GM21619 (cell line): ENCODE measurements around the gene DIP2C.
"Not testable (repeated sequence)": the region's sequence is repeated elsewhere in the genome, so short reads cannot be mapped to it uniquely, and the experiment has no call there.

Experiments used
- ATAC-seq: cut with Tn5 transposase; IDR thresholded peaks from one replicate; pipeline ENCODE4 v1.9.1; 2021; ENCODE audit not compliant: unreplicated experiment

Gene DIP2C

DNA sequence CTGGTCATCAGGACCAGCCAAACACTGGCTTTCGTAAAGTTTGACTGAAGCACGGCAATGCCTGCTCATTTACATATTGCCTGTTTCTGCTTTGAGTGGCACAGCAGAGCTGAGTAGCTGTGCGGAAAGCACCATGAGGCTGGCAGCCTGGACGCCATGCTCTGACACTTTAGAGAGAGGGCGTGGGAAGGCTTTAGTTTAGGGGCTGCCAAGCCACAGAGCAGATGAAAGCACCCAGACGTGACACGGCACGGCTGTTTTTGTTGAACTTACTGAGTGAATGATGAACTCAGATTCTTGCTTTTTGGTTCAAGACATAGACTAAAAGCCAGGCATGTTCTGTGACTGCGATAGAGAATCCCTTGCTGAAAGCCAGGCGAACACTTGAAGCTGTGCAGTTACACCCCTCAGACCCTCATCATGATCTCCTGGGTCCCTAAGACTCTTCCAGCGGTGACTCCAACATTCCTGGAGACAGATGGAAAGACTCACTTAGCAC, 372.1 kb downstream of the DIP2C start:
- ATAC-seq: peak; percentile 98

DNA sequence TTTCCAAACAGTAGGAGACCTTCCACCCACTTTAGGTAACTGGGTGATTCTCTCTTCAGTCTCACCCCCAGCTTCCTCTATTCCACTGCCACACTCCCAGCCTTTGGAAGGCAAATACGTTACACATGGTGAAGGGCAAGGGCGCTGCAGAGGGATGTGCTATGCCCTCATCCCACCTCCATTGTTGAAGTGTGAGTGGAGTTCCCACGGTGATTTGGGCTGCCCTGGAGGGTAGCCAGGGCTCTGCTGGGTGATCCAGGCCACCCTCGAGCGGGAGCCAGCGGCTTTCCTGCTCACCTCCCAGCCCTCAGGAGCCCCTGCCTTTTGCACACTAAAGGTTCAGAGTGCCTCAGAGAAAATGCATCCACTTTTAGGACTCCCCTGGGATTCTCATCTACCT, 373.1 kb downstream of the DIP2C start:
- no peak for ATAC-seq

DNA sequence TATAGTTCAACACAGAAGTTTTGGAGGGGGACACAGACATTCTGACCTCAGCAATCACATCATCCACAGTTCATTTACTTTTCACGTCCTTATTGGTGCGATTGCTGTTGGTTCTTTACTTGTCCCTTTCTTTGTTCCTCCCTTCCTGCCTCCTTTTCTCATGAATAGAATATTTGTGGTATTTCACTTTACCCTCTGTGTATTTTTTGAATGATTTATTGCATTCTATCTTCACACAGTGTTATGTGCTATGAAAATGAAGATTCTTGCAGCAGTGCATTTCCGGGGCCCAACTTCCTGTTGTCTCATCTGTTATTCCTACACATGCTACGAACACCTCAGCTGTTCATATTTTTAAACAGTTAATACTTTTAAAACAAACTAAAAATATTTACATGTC, 374.6 kb downstream of the DIP2C start:
- no peak for ATAC-seq

DNA sequence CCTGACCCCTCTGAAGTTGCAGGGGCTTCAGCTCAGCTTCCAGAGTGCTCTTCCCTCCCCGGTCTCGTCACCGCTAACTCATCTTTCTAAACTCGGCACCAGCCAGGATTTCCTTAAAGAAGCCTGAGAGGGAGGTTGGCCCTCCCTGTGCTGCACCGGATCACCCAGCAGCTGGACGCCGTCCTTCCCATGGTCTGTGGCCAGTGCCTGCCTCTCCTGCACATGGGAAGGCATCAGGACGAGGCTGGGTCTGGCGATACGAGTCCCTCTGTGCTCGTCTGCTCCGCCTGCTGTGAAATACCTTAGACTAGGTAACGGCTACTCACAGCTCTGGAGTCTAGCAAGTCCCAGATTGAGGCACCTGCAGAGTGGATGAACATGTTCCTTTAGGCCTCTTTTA, 375.1 kb downstream of the DIP2C start:
- no peak for ATAC-seq

DNA sequence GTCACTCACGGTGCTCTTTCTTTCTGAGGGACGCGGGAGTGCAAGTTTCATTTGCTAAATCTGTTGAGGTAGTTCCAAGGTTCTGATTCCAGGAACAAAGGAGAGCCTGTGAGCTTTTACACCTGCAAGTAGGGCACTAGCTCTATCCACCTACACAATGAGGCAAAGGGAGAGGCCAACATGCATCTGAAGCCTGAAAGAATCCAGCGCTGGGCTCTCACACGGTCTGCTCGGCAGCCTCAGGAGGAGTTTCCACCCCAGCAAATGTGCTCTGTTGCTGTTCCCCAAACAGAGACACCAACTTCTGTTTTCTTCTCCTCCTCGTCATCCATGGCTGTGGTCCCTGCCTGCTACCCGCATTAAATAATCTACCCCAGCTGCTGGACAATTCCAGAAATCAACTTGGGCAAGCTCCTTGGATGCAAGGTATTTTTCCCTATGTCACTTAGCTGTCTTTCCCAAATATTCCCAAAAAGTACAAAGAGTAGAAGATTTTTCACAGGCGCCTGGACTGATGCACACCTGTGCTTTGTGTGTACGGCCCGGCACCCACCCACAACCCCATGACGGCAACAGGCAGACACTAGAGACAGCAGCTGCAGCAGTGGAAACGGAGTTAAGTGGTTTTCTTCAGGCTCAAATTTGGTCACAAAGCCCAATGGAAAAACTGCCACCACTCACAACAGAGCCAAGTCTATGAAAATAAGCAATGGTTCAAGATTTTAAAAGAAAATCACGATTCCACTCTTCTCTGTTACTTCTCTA, 377.4 kb downstream of the DIP2C start:
- no peak for ATAC-seq

DNA sequence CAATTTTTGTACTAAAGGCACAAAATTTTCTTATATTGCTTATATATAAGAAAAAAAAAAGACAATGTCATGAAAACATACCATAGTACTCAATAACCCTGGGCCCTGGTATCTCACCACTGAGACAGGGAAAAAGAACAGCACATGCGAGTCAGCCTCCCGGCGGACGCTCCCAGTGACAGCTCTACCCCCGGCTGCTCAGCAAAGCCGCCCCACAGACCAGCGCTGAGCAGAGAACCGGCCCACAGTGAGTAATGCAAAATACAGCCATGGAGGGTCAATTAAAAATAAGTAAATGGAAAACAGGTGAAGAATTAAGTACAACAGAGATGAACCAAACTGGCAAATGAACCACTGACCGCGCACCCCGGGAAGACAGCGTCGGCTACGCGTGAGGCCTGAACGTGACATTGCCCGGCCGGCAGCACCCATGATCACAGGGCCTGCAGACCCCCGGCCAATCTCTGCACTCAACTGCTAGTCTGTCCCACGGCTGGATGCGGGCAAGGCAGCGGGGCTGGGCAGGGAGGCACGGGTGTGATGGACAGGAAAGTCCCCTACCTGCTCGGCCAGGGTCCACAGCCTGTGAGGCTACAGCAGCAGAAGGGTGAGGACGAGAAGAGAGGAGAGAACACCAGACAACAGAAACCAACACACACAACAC, 378.4 kb downstream of the DIP2C start:
- ATAC-seq: no peak

DNA sequence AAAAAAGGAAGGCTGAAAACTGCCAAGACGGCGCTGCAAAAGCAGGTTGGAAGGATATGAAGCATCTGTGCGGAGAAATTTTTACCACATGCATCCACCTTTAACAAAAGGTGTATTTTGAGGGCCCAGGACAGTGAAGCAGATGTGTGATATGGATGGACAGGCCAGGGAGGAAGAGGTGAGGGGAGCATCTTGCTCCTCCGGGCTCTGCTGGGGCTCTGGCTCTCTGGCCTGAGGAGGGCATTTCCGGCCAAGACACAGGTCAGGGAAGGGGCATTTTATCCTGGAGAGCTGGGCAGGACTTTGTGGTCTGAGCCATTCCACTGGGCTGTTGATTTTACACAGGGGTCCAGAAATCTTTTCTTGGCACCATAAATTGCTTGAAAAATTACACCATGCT, 379.1 kb downstream of the DIP2C start:
- no peak for ATAC-seq

DNA sequence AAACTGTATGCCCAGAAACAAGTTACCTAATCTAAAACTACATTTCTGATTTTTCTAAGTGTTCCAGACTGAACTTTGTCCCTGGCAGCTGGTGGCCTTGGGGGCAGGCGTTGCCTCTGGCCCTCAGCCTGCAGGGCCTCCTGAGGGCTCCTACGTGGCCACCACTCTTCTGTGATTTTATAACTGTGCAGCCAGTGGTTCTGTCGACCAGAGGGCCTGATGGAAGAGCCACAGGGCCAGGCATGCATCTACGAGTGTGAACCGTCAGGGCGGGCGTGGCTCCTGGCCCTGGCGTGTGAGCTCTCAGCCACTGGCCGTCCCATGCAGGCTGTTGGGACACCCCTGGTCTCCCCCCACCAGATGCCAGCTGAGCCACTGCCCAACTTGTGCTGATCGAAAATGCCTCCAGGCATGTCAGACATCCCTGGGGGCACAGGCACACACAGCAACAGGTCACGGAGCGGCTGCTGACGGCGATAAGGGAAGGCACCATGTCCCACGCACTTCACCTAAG, 380.8 kb downstream of the DIP2C start:
- no peak for ATAC-seq

DNA sequence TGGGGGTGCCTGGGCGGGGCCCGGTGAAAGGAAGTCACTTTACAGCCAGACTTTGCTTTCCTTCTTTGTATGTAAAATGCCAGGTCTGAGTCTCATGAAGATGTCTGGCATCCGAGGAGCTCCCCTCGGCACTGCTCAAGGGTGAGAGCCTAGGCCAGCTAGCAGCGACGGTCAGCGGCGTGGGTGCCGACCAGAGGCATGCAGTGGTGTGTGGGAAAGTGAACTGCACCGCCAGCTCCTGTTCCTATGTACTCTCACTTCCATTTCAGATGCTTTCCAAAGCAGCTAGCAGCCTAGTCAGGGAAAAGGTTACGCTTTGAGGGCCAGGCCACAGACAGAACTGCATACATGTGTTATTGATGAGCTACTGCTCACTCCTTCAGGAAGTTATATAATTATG, 381.4 kb downstream of the DIP2C start:
- no peak for ATAC-seq

DNA sequence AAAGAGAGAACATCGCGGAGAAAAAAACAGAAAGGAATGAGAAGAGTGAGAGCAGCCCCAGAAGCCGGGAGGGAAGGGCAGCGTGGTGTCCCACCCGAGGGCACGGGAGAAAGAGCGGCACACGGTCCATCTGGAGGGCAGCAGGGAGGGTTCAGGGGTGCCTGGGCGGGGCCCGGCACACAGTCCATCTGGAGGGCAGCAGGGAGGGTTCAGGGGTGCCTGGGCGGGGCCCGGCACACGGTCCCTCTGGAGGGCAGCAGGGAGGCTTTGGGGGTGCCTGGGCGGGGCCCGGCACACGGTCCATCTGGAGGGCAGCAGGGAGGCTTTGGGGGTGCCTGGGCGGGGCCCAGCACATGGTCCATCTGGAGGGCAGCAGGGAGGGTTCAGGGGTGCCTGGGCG, 381.8 kb downstream of the DIP2C start:
- no peak for ATAC-seq

DNA sequence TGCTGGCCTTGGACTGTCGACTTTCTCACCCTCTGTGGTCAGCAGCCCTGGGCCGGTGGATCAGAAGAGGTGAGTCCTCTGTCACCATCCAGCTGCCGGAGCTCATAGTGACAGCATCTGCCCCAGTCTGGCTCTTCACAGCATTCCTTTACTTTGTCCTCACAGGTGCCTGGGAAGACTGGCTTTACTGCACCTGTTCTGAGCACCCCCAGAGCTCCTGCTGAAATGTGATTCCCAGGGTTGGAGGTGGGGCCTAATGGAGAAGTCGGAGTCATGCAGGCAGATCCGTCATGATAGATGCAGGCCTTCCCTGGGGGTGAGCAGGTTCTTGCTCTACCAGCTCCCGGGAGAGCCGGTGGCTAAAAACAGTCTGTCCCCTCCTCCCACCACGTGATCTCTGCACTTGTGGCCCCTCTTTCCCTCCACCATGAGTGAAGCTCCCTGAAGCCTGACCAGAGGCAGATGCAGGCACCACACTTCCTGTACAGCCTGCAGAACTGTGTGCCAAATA, 382.7 kb downstream of the DIP2C start:
- no peak for ATAC-seq

DNA sequence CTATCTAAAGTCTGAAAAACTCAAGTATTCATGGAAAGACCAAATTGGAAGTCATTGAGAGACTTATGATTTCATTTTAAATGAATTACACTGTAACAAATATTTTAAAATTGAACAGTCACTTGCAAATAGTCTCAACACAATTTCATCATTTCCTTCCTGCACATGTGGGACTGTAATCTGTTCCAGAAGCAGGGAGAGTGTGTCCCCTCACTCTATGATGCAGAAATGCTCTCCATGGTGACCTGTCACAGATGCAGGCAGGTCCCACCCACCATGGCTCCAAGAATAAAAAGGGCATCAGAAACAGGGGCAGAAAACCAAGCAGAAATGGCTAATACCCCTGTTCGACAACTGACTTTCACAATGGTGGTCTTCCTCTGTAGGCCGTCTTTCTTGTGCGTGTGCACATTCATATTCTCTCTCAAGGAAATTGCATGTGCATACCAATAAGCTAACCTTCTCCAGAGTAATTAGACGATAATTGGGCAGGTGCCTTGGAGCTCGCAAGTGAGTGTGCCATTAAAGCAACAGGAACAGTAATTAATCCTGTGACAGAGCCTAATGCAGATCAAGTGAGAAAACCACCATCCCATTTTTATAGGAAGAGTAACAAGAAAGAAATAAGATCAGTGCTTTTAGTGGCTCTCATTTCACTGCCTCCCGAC, 383.3 kb downstream of the DIP2C start:
- ATAC-seq: no peak

DNA sequence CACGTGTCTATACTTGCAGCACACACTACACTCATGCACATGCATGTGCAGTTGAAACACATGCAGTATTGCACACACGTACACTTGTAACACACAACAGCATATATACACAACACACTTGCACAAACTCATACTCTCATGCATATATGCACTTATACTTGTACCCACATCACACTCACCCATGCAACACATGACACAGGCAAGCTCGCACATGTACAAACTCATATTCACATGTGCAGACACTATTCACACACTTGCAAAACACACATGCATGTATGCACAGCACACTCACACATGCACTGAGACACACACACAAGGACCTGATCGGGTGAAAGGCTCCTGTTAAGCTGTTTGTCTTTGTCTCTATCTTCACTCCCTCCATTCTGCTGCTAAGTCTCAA, 384.4 kb downstream of the DIP2C start:
- ATAC-seq: no peak

DNA sequence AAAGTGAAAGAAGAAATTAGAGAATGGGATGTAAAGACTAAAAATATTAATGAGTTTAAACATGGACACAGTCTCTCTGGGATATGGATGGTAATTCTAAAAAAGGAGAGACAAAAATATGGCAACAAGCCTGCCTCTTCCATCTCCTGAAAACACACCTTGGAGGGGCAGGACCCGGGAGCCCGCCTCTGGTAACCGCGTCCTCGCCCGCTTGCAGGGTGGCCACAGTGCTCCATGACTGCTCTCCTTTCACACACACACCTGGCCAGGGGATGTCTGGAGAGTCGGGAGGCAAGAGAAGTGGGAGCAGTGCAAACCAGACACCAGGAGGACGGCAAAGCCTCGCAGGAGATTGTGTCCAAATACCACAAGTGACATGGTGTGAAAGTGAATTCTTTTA, 387.9 kb downstream of the DIP2C start:
- ATAC-seq: no peak

DNA sequence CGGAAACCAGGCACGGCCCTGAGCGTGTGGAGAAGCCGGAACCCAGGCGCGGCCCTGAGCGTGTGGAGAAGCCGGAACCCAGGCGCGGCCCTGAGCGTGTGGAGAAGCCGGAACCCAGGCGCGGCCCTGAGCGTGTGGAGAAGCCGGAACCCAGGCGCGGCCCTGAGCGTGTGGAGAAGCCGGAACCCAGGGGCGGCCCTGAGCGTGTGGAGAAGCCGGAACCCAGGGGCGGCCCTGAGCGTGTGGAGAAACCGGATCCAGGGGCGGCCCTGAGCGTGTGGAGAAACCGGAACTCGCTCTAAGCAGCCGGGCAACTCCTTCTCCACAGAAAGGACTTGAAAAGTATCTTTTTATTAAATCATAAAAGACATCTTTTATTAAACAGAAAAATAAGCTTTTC, 388.9 kb downstream of the DIP2C start:
- not testable (repeated sequence) for ATAC-seq

DNA sequence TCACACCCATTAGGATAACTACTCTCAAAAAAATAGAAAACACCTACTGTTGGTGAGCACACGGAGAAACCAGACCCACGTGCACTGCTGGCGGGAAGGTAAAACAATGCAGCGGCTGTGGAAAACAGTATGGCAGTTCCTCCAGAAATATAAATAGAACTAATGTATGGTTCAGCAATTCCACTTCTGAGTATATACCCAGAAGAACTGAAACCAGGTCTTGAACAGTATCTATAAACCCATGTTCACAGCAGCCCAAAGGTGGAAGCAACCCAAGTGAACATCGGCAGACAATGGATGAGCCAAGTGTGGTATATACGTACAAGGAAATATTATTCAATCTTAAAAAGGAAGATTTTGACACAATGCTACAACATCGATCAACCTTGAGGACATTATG, 389.5 kb downstream of the DIP2C start:
- ATAC-seq: peak; percentile 78

DNA sequence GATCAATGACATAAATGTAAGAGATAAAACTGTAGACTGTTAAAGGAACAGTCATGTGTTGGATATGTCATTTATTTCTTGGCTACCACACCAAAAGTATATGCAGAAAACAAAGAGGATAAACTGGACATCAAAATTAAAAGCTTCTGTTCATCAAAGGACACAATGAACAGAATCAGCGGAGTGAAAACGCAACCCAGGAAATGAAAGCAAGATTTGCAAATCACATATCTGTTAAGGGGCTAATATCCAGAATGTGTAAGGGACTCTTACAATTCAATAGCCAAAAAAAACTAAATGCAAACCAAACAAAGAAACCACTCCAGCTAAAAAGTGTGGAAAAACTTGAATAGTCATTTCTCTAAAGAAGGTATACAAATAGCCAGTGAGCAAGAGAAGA, 390.0 kb downstream of the DIP2C start:
- peak; percentile 37 for ATAC-seq

DNA sequence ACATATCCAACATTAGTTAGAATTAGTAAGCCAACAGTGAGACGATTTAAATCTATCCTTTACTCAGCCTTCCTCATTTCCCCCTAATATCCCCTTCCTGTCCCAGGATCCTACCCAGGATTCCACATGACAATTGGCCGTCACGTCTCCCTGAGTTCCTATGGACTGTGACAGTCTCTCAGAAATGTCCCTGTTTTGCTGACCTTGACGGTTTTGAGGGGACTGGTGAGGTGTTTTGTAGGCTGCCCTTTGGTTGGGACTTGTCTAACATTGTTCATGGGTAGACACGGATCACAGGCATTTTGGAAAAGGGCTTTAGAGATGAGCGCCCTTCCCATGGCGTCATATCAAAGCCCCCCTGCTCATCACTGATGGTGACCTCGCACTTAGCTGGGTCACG, 391.4 kb downstream of the DIP2C start:
- ATAC-seq: no peak

DNA sequence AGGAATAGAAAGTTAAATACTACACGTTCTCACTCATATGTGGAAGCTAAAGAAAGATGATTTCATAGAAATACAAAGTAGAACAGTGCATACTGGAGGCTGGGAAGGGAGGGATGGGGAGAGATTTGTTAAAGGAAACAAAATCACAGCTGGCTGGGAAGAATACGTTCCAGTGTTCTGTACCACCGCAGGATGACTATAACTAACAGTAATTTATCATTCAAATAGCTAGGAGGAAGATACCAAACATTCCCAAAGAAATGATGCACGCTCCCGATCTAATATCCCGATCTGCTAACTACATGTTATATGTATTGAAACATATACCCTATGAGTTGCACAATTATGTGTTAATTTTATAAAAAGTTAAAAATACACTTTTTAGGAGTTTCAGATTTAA, 391.9 kb downstream of the DIP2C start:
- ATAC-seq: no peak

DNA sequence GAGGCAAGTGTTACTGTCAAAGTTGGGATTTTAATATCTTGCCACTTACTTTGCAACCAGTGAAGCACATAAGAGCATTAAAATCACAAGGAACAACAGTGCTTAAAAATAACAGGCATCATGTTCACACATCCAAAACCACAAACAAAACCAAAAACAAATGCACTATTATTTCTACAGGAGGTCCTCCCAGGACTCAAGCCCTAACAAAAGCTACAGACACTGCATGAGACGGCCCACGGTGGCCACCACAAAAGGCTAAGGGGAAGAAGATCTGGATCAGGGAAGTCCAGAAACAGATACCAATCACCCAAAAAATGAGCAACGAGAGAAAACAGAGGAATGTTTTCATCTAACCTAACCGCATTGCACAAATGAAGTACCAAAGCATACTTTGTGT, 395.8 kb downstream of the DIP2C start:
- no peak for ATAC-seq

DNA sequence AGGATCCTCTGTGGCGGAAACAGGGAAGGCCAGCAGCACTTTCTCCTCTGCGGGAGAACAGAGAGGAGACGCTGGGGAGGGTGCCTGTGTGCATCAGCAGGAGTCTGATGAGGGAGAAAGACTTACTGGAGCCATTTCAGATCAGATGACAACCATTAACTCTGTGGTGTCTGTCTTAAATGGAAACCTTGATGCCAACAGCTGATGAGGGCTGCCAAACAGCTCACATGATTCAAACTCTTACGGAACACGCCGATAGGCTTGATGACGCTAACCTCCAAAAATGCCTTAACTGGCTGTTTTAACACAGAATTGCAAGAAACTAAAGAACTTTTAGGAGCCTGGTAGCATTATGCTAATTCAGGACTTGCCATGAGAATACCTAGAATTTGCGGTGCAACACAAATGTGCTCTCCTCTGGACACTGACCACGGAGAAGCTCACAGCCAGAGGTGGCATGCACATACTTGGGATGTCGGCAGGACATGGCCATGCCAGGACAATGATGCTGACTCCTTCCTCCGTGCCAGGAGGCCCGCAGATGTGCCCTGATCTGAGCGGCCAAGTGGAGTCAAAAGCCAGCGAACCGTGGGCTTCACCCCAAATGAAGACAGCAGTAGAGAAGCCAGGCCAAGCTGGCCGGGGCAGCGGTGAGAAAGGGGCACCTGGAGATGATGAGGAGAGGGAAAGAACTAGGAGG, 399.3 kb downstream of the DIP2C start:
- no peak for ATAC-seq
